ENCODE results near the gene CXCR6. TPM values are rescaled to one million over a fixed set of nuclear protein-coding genes. Genes with fewer than 3 reads are reported as not detected.

CXCR6 gene
- total RNA-seq, 1 experiment from 2014 or later = not detected

DNA sequence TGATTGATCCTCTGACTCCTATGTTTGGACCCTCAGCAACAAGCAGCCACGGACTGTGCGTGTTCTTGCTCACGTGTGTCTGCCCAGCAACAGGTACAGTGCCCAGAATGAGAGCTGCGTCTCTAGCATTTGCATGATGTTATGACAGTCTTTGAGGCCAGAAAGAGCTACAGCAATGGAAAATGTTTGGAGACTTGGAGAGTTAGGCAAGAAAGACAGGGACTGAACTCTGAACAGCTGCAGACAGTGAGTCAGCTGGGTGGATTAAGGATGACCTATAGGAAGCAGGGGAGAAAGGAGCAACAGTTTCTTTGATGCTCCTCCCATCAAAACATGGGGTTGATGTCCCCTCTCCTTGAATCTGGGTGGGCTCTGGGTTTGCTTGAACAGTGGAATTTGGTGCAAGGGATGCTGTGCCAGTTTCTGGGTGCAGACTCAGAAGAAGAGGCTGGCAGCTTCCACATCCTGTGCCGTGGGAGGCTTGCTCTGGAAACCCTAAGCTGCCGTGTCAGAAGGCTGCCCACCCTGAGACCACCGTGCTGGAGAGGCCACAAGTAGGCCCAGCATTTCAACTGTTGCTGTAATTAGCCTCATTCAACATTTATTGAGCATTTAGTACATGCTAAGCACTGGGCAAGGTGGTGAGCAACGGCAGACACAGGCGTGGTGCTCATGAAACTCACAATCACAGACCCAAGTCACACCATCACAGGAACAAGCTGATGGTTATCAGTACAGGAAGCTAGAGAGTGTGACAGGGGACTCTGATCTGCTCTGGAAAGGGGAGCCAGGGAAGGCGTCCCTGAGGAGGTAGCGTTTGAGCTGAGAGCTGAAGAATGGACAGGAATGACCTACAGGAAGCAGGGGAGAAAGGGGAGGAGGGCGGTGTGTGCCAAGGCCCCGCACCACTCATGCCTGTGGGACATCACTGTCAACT, 35.2 kb upstream of the CXCR6 start:
- Histone ChIP-seq H3K4me2 (ENCODE audit: insufficient read depth, insufficient read length, low read length) (no peak overlapping the region), H3K14ac (ENCODE audit: insufficient read depth, low read length) (no peak overlapping the region), H3K79me1 (ENCODE audit: insufficient read depth, low read depth, low read length, poor library complexity, severe bottlenecking) (no peaks in the 10 kb centered on the region), H4K20me1 (ENCODE audit: control insufficient read depth, insufficient read depth, insufficient read length) (no peaks in the 10 kb centered on the region), H2BK15ac (ENCODE audit: low read depth, low read length) (no peak overlapping the region), H2BK120ac (ENCODE audit: low read depth, low read length, poor library complexity, severe bottlenecking) (no peak overlapping the region), H3K4ac (ENCODE audit: low read depth, low read length) (no peak overlapping the region), H3K23ac (ENCODE audit: insufficient read length, low read depth, low read length) (no peak overlapping the region), H2BK20ac (ENCODE audit: low read depth, low read length, poor library complexity, severe bottlenecking) (no peak overlapping the region), H3K4me1 (ENCODE audit: insufficient read depth, low read length) (no peaks in the 10 kb centered on the region), H2AFZ (ENCODE audit: low read length) (no peak overlapping the region), H3T11ph (ENCODE audit: low read length) (no peak overlapping the region), H4K5ac (ENCODE audit: insufficient read length, low read depth, low read length) (no peak overlapping the region), H2BK12ac (ENCODE audit: insufficient read length, low read depth, low read length) (no peak overlapping the region), H3K56ac (ENCODE audit: insufficient read length, low read depth, low read length) (no peak overlapping the region), H3K9ac (ENCODE audit: extremely low read depth, insufficient read length, low read length) (no peak overlapping the region), H3K23me2 (ENCODE audit: insufficient read length, low read depth, low read length, poor library complexity, severe bottlenecking) (no peaks in the 10 kb centered on the region), H3K27ac (ENCODE audit: insufficient read length, low read depth, low read length) (no peak overlapping the region), H3K79me2 (ENCODE audit: insufficient read depth, low read length) (no peaks in the 10 kb centered on the region), H4K91ac (ENCODE audit: insufficient read length, low read depth, low read length) (no peak overlapping the region), H2BK5ac (ENCODE audit: insufficient read length, low read length) (no peak overlapping the region), H4K8ac (replicated peaks; ENCODE audit: insufficient read length, low read depth, low read length) (no peak overlapping the region), H3K9me3 (ENCODE audit: control insufficient read depth, low read depth, low read length) (no peaks in the 10 kb centered on the region), H2AK5ac (ENCODE audit: insufficient read length, low read length) (no peak overlapping the region), H3K18ac (ENCODE audit: insufficient read length, low read depth, low read length) (no peak overlapping the region), H3K27me3 (ENCODE audit: insufficient read depth, low read length) (no peaks in the 10 kb centered on the region)
- no CpG with 5 or more reads among the region's 13 CpGs for WGBS (ENCODE audit: extremely low coverage, insufficient read length, low lambda C conversion rate)
- H3K27ac Mint-ChIP-seq = no peak overlapping the region; a peak in 1 of 7 replicates
- peaks cover 6% of the 10 kb centered on the region for H3K27me3 Mint-ChIP-seq (ENCODE audit: low read depth)
- peaks cover 0 to 2% of the 10 kb centered on the region in 2 experiments; a peak in 1 of 4 replicates for H3K4me1 Mint-ChIP-seq
- H3K4me3 Mint-ChIP-seq = no peak overlapping the region
- no peaks in the 10 kb centered on the region; a peak in 1 of 7 replicates for H3K36me3 Mint-ChIP-seq (ENCODE audit: insufficient read depth in 1 of 3, low read depth in 3 of 3)
- TF ChIP-seq, protein P1, sequence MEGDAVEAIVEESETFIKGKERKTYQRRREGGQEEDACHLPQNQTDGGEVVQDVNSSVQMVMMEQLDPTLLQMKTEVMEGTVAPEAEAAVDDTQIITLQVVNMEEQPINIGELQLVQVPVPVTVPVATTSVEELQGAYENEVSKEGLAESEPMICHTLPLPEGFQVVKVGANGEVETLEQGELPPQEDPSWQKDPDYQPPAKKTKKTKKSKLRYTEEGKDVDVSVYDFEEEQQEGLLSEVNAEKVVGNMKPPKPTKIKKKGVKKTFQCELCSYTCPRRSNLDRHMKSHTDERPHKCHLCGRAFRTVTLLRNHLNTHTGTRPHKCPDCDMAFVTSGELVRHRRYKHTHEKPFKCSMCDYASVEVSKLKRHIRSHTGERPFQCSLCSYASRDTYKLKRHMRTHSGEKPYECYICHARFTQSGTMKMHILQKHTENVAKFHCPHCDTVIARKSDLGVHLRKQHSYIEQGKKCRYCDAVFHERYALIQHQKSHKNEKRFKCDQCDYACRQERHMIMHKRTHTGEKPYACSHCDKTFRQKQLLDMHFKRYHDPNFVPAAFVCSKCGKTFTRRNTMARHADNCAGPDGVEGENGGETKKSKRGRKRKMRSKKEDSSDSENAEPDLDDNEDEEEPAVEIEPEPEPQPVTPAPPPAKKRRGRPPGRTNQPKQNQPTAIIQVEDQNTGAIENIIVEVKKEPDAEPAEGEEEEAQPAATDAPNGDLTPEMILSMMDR (conservative IDR thresholded peaks at IDR 0.05) = no peak
- H3K9me3 Mint-ChIP-seq = no peaks in the 10 kb centered on the region
- no peak for DNase-seq

Measured in H9 (cell line).